NCI-H1417 treated with DMSO at 0.1 percent for 48 hours (cell line): ENCODE results near the gene NCK1.
"Not testable (repeated sequence)": the region's sequence is repeated elsewhere in the genome, so short reads cannot be mapped to it uniquely, and the experiment has no call there.

Source experiments
- DNase-seq: peaks from one replicate; lab custom pipeline; 2025; lab: John Stamatoyannopoulos, UW

The NCK1 gene

GRCh38 chr3:136862617-136863322 lies 762 bp downstream of the NCK1 start:
- no peak for DNase-seq

GRCh38 chr3:136869282-136869681 lies 7.3 kb downstream of the NCK1 start:
- DNase-seq = no peak

- DNase-seq = not testable (repeated sequence)
These were observed 10.2 kb downstream of the NCK1 start for GRCh38 chr3:136872258-136872657.

- DNase-seq = not testable (repeated sequence)
These were observed 17.5 kb downstream of the NCK1 start for GRCh38 chr3:136879510-136879909.

- no peak for DNase-seq
These were observed 20.6 kb downstream of the NCK1 start for GRCh38 chr3:136882571-136882970.

- peak; percentile 49 for DNase-seq
These were observed 22.1 kb downstream of the NCK1 start for GRCh38 chr3:136883967-136884720.

GRCh38 chr3:136885357-136886213 lies 23.6 kb downstream of the NCK1 start:
- DNase-seq = no peak

GRCh38 chr3:136889947-136890346 lies 27.9 kb downstream of the NCK1 start:
- DNase-seq = no peak

- DNase-seq = no peak
These were observed 30.2 kb downstream of the NCK1 start for GRCh38 chr3:136891934-136892855.

GRCh38 chr3:136893848-136894443 lies 31.9 kb downstream of the NCK1 start:
- no peak for DNase-seq

GRCh38 chr3:136897171-136897570 lies 35.2 kb downstream of the NCK1 start:
- not testable (repeated sequence) for DNase-seq

- DNase-seq = no peak
These were observed 36.5 kb downstream of the NCK1 start for GRCh38 chr3:136898549-136898948.

- no peak for DNase-seq
These were observed 36.9 kb downstream of the NCK1 start for GRCh38 chr3:136898954-136899353.

- DNase-seq = no peak
These were observed 37.7 kb downstream of the NCK1 start for GRCh38 chr3:136899622-136900158.

GRCh38 chr3:136900694-136901093 lies 38.7 kb downstream of the NCK1 start:
- DNase-seq = not testable (repeated sequence)

GRCh38 chr3:136901391-136901790 lies 39.4 kb downstream of the NCK1 start:
- no peak for DNase-seq

- DNase-seq = not testable (repeated sequence)
These were observed 40.5 kb downstream of the NCK1 start for GRCh38 chr3:136902530-136902929.

- DNase-seq = no peak
These were observed 41.9 kb downstream of the NCK1 start for GRCh38 chr3:136903899-136904298.

GRCh38 chr3:136904746-136905145 lies 42.7 kb downstream of the NCK1 start:
- no peak for DNase-seq

GRCh38 chr3:136905549-136905948 lies 43.5 kb downstream of the NCK1 start:
- no peak for DNase-seq

- no peak for DNase-seq
These were observed 44.7 kb downstream of the NCK1 start for GRCh38 chr3:136906725-136907124.
